Adrenal gland (tissue), 5 donors: ENCODE data around the gene VWF.

Experiments
- CTCF ChIP-seq, 6 experiments: fragments of 450-650 bp in 4 of 6; fragments of 200-600 bp in 2 of 6; sonication (generic) in 1 of 6; IDR thresholded peaks; 1 replicate in 5 of 6; 2 replicates in 1 of 6; pipeline versions ENCODE4 v1.5.1 to v1.8.0; 2016 to 2021; ENCODE audit warnings: antibody characterized with exemption in 6 of 6, mild to moderate bottlenecking in 2 of 6, moderate library complexity in 1 of 6
- POLR2A ChIP-seq, 2 donors: fragments of 450-650 bp; IDR thresholded peaks; one replicate each; pipeline ENCODE4 v1.6.1; 2017; ENCODE audit warnings: antibody characterized with exemption in 2 of 2, mild to moderate bottlenecking in 2 of 2, moderate library complexity in 1 of 2
- donor health status: DM: no; HTN: no; CAD: no.

GRCh38 chr12:6096527-6096926, 27.9 kb downstream of the VWF start:
- no peak for TF ChIP-seq CTCF (IDR thresholded peaks at IDR 0.05)
- no peak for TF ChIP-seq POLR2A (IDR thresholded peaks at IDR 0.05)
